HG02763 (cell line): ENCODE data around the gene ADIPOR2.
"Not testable (repeated sequence)": the region's sequence is repeated elsewhere in the genome, so short reads cannot be mapped to it uniquely, and the experiment has no call there.

Source experiments
- ATAC-seq: cut with Tn5 transposase; IDR thresholded peaks from one replicate; pipeline ENCODE4 v1.9.1; 2021; ENCODE audit warnings: mild to moderate bottlenecking, moderate library complexity; ENCODE audit not compliant: unreplicated experiment

Gene ADIPOR2

GRCh38 chr12:1702713-1703112 is 11.8 kb downstream of the ADIPOR2 start:
- ATAC-seq: no peak

GRCh38 chr12:1703771-1704722 is 13.2 kb downstream of the ADIPOR2 start:
- ATAC-seq: no peak

GRCh38 chr12:1705774-1706631 is 15.1 kb downstream of the ADIPOR2 start:
- ATAC-seq: no peak

GRCh38 chr12:1706632-1706980 is 15.7 kb downstream of the ADIPOR2 start:
- no peak for ATAC-seq

GRCh38 chr12:1707051-1707450 is 16.2 kb downstream of the ADIPOR2 start:
- no peak for ATAC-seq

GRCh38 chr12:1709968-1710367 is 19.1 kb downstream of the ADIPOR2 start:
- not testable (repeated sequence) for ATAC-seq

GRCh38 chr12:1710870-1711269 is 20.0 kb downstream of the ADIPOR2 start:
- not testable (repeated sequence) for ATAC-seq

GRCh38 chr12:1711536-1712211 is 20.8 kb downstream of the ADIPOR2 start:
- ATAC-seq: not testable (repeated sequence)

GRCh38 chr12:1712305-1712704 is 21.4 kb downstream of the ADIPOR2 start:
- ATAC-seq: not testable (repeated sequence)

GRCh38 chr12:1712852-1713251 is 22.0 kb downstream of the ADIPOR2 start:
- not testable (repeated sequence) for ATAC-seq

GRCh38 chr12:1713783-1714348 is 23.0 kb downstream of the ADIPOR2 start:
- not testable (repeated sequence) for ATAC-seq

GRCh38 chr12:1715459-1715858 is 24.6 kb downstream of the ADIPOR2 start:
- not testable (repeated sequence) for ATAC-seq

GRCh38 chr12:1716215-1716862 is 25.5 kb downstream of the ADIPOR2 start:
- no peak for ATAC-seq

GRCh38 chr12:1716911-1717310 is 26.0 kb downstream of the ADIPOR2 start:
- ATAC-seq: no peak

GRCh38 chr12:1719139-1719538 is 28.3 kb downstream of the ADIPOR2 start:
- ATAC-seq: no peak

GRCh38 chr12:1720494-1720893 is 29.6 kb downstream of the ADIPOR2 start:
- no peak for ATAC-seq

GRCh38 chr12:1723721-1724120 is 32.9 kb downstream of the ADIPOR2 start:
- no peak for ATAC-seq

- no peak for ATAC-seq
Measured at GRCh38 chr12:1724250-1724649, 33.4 kb downstream of the ADIPOR2 start.

- no peak for ATAC-seq
Measured at GRCh38 chr12:1726753-1727152, 35.9 kb downstream of the ADIPOR2 start.

- no peak for ATAC-seq
Measured at GRCh38 chr12:1728824-1729223, 38.0 kb downstream of the ADIPOR2 start.
